DOHH2 (cell line): ENCODE results near the gene VAV2.

Experiments used
- EZH2phosphoT487 ChIP-seq: fragments of 200-600 bp; sonication (generic); IDR thresholded peaks from 2 replicates; pipeline ENCODE4 v1.6.1; 2017; ENCODE audit warnings: borderline replicate concordance, mild to moderate bottlenecking, antibody characterized with exemption, low read length, moderate library complexity, mixed read lengths
- TF ChIP-seq, protein P1 (sequence below): fragments of 200-600 bp; sonication (generic); IDR thresholded peaks from one replicate; pipeline ENCODE4 v1.5.1; 2014; ENCODE audit warnings: antibody characterized with exemption, mild to moderate bottlenecking, low read depth, low read length; ENCODE audit not compliant: poor library complexity, severe bottlenecking

DNA sequence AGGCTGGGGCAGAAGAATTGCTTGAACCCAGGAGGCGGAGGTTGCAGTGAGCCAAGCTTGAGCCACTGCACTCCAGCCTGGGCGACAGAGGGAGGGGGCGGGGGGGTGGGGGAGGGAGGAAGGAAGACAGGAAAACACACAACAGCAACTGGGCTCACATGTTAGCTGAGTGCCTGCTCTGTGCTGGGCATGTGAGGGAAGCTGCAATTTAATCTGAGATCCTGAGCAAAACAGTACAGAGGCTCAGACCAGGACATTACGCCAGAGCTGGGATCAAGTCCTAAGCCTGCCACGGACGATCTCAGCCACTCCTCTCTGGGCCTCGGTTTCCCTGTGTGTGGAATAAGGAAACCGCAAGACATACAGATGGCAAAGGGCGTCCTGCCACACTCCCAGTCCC lies 119.1 kb downstream of the VAV2 start:
- TF ChIP-seq, protein P1, sequence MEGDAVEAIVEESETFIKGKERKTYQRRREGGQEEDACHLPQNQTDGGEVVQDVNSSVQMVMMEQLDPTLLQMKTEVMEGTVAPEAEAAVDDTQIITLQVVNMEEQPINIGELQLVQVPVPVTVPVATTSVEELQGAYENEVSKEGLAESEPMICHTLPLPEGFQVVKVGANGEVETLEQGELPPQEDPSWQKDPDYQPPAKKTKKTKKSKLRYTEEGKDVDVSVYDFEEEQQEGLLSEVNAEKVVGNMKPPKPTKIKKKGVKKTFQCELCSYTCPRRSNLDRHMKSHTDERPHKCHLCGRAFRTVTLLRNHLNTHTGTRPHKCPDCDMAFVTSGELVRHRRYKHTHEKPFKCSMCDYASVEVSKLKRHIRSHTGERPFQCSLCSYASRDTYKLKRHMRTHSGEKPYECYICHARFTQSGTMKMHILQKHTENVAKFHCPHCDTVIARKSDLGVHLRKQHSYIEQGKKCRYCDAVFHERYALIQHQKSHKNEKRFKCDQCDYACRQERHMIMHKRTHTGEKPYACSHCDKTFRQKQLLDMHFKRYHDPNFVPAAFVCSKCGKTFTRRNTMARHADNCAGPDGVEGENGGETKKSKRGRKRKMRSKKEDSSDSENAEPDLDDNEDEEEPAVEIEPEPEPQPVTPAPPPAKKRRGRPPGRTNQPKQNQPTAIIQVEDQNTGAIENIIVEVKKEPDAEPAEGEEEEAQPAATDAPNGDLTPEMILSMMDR, result no peak
- TF ChIP-seq EZH2phosphoT487, result no peak
